HG02623 (cell line): ENCODE results near the gene LRRN3.

Experiments
- ATAC-seq: cut with Tn5 transposase; IDR thresholded peaks from one replicate; pipeline ENCODE4 v1.9.1; 2021; ENCODE audit warnings: moderate library complexity; ENCODE audit not compliant: unreplicated experiment

The LRRN3 gene

GRCh38 chr7:111159426-111159825 is 68.5 kb downstream of the LRRN3 start:
- no peak for ATAC-seq

- no peak for ATAC-seq
Measured at GRCh38 chr7:111160297-111160696, 69.4 kb downstream of the LRRN3 start.

GRCh38 chr7:111162692-111163091 is 71.8 kb downstream of the LRRN3 start:
- ATAC-seq, result no peak

- no peak for ATAC-seq
Measured at GRCh38 chr7:111164442-111164841, 73.5 kb downstream of the LRRN3 start.

GRCh38 chr7:111168182-111168581 is 77.3 kb downstream of the LRRN3 start:
- ATAC-seq, result no peak

GRCh38 chr7:111172564-111173257 is 81.8 kb downstream of the LRRN3 start:
- no peak for ATAC-seq

GRCh38 chr7:111173528-111173927 is 82.6 kb downstream of the LRRN3 start:
- no peak for ATAC-seq

- no peak for ATAC-seq
Measured at GRCh38 chr7:111173990-111174389, 83.1 kb downstream of the LRRN3 start.

GRCh38 chr7:111174510-111174909 is 83.6 kb downstream of the LRRN3 start:
- no peak for ATAC-seq
